Measurements from ENCODE around the gene KDM2B.

- TF ChIP-seq MXI1 (conservative IDR thresholded peaks at IDR 0.05; ENCODE audit: poor library complexity, severe bottlenecking) (no peak), CTCF (IDR thresholded peaks at IDR 0.05; ENCODE audit: poor library complexity, severe bottlenecking) (no peak), POLR2AphosphoS5 (IDR thresholded peaks at IDR 0.05) (no peak)
Observed at GRCh38 chr12:121530600-121531355, 50.0 kb downstream of the KDM2B start.
